OCI-LY1 (cell line): ENCODE measurements around the gene OGFOD3.

Experiments used
- H2AFZ ChIP-seq: fragments of 200-600 bp; sonication (generic), shearing (Covaris generic); 2 replicates; pipeline ENCODE4 v1.6.0; 2014; ENCODE audit warnings: antibody characterized with exemption, mild to moderate bottlenecking, low read length
- H3F3A ChIP-seq: fragments of 200-600 bp; sonication (generic), shearing (Covaris generic); 2 replicates; pipeline ENCODE4 v1.6.0; 2014; ENCODE audit warnings: mild to moderate bottlenecking, antibody characterized with exemption, low read length, moderate library complexity; ENCODE audit not compliant: insufficient read depth
- H3K27ac ChIP-seq: fragments of 200-600 bp; sonication (generic); 2 replicates; pipeline ENCODE4 v1.5.1; 2014; ENCODE audit warnings: low read length, mixed run types, mild to moderate bottlenecking, low read depth; ENCODE audit not compliant: poor library complexity, severe bottlenecking
- H3K27me3 ChIP-seq: fragments of 200-600 bp; sonication (generic); 2 replicates; pipeline ENCODE4 v1.6.0; 2014; ENCODE audit warnings: antibody characterized with exemption, mild to moderate bottlenecking, low read length, moderate library complexity; ENCODE audit not compliant: insufficient read depth
- H3K36me3 ChIP-seq: fragments of 200-600 bp; sonication (generic); 2 replicates; pipeline ENCODE4 v1.6.1; 2014; ENCODE audit warnings: mild to moderate bottlenecking, antibody characterized with exemption, low read length, moderate library complexity, mixed read lengths; ENCODE audit not compliant: insufficient read depth
- H3K4me1 ChIP-seq: fragments of 200-600 bp; sonication (generic); 2 replicates; pipeline ENCODE4 v1.5.1; 2014; ENCODE audit warnings: mild to moderate bottlenecking, low read length, moderate library complexity; ENCODE audit not compliant: insufficient read depth, severe bottlenecking
- H3K4me2 ChIP-seq: fragments of 200-600 bp; sonication (generic), shearing (Covaris generic); 2 replicates; pipeline ENCODE4 v1.6.1; 2014; ENCODE audit warnings: low read length
- H3K4me3 ChIP-seq: fragments of 200-600 bp; sonication (generic); 2 replicates; pipeline ENCODE4 v1.5.1; 2014; ENCODE audit warnings: low read length, low read depth, mild to moderate bottlenecking, mixed read lengths; ENCODE audit not compliant: poor library complexity, severe bottlenecking
- H3K79me2 ChIP-seq: fragments of 200-600 bp; shearing (Covaris generic); 2 replicates; pipeline ENCODE4 v1.6.1; 2016; ENCODE audit warnings: mixed run types, low read length, mixed read lengths; ENCODE audit not compliant: insufficient read depth
- H3K9ac ChIP-seq: fragments of 200-600 bp; sonication (generic), shearing (Covaris generic); 2 replicates; pipeline ENCODE4 v1.6.1; 2014; ENCODE audit warnings: mild to moderate bottlenecking, low read length, mixed read lengths
- H3K9me2 ChIP-seq: fragments of 200-600 bp; sonication (generic), shearing (Covaris generic); 2 replicates; pipeline ENCODE4 v1.6.1; 2014; ENCODE audit warnings: low read depth, mild to moderate bottlenecking, low read length, mixed read lengths
- H3K9me3 ChIP-seq: fragments of 200-600 bp; shearing (Covaris generic); 2 replicates; pipeline ENCODE4 v1.6.1; 2014; ENCODE audit warnings: low read length, mixed read lengths
- H4K20me1 ChIP-seq: fragments of 200-600 bp; sonication (generic), shearing (Covaris generic); 2 replicates; pipeline ENCODE4 v1.6.0; 2016; ENCODE audit warnings: mild to moderate bottlenecking, low read length; ENCODE audit not compliant: insufficient read depth
- EZH2 ChIP-seq: fragments of 200-600 bp; sonication (generic), shearing (Covaris generic); IDR thresholded peaks from 2 replicates; pipeline ENCODE4 v1.8.0; 2017; ENCODE audit warnings: borderline replicate concordance, mixed run types, mild to moderate bottlenecking, antibody characterized with exemption, low read length, moderate library complexity, mixed read lengths
- TF ChIP-seq, protein P1 (sequence below): fragments of 200-600 bp; sonication (generic), shearing (Covaris generic); IDR thresholded peaks from 2 replicates; pipeline ENCODE4 v1.5.1; 2017; ENCODE audit warnings: mild to moderate bottlenecking, antibody characterized with exemption, low read length, moderate library complexity, mixed read lengths

The OGFOD3 gene

DNA sequence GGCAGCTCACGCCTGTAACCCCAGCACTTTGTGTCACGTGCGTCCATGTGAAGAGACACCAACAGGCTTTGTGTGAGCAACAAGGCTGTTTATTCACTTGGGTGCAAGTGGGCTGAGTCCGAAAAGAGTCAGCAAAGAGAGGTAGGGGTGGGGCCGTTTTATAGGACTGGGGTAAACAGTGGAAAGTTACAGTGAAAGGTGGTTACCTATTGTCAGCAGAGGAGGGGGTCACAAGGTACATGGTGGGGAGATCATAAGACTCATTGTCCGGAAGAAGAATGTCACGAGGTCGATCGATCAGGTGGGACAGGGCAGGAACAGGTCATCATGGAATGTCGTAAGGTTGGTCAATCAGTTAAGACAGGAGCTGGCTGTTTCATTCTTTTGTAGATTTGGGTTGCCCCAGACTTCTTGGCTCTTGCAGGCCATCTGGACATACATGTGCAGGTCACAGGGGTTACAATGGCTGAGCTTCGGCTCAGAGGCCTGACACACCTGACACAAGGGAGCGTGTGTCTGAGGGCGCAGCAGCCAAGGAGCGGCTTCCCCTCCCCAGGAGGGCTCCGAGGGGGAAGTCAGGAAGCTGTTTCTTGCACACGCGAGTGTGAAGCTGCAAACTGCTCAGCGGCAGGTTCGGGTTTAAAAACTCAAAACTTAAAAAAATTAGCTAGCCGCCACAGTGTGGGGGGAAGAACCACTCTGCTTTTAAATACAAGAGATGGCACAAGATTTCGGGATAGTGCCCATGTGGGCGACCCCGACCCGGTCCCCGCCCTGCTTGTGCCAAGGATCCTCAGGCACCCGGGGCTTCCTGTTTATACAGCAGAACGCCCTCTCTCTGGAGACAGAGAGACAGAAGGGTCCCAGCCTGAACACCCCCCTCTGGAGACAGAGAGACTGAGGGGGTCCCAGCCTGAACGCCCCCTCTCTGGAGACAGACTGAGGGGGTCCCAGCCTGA, 71.8 kb downstream of the OGFOD3 start:
- Histone ChIP-seq H3K9ac (no peak overlapping the region), H2AFZ (no peak overlapping the region), H4K20me1 (no peaks in the 10 kb centered on the region), H3K79me2 (no peaks in the 10 kb centered on the region), H3K27me3 (peaks cover 7% of the 10 kb centered on the region; the same call in 1 of the 2 replicates), H3K36me3 (no peaks in the 10 kb centered on the region), H3K27ac (no peak overlapping the region), H3K4me1 (peaks cover 30% of the 10 kb centered on the region), H3K9me3 (no peaks in the 10 kb centered on the region), H3K4me2 (peak overlapping the region; percentile 14; the same call in 1 of the 2 replicates), H3K4me3 (no peak overlapping the region), H3K9me2 (no peaks in the 10 kb centered on the region), H3F3A (no peaks in the 10 kb centered on the region; the same call in 1 of the 2 replicates)
- TF ChIP-seq, protein P1, sequence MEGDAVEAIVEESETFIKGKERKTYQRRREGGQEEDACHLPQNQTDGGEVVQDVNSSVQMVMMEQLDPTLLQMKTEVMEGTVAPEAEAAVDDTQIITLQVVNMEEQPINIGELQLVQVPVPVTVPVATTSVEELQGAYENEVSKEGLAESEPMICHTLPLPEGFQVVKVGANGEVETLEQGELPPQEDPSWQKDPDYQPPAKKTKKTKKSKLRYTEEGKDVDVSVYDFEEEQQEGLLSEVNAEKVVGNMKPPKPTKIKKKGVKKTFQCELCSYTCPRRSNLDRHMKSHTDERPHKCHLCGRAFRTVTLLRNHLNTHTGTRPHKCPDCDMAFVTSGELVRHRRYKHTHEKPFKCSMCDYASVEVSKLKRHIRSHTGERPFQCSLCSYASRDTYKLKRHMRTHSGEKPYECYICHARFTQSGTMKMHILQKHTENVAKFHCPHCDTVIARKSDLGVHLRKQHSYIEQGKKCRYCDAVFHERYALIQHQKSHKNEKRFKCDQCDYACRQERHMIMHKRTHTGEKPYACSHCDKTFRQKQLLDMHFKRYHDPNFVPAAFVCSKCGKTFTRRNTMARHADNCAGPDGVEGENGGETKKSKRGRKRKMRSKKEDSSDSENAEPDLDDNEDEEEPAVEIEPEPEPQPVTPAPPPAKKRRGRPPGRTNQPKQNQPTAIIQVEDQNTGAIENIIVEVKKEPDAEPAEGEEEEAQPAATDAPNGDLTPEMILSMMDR, result no peak
- no peak for TF ChIP-seq EZH2

DNA sequence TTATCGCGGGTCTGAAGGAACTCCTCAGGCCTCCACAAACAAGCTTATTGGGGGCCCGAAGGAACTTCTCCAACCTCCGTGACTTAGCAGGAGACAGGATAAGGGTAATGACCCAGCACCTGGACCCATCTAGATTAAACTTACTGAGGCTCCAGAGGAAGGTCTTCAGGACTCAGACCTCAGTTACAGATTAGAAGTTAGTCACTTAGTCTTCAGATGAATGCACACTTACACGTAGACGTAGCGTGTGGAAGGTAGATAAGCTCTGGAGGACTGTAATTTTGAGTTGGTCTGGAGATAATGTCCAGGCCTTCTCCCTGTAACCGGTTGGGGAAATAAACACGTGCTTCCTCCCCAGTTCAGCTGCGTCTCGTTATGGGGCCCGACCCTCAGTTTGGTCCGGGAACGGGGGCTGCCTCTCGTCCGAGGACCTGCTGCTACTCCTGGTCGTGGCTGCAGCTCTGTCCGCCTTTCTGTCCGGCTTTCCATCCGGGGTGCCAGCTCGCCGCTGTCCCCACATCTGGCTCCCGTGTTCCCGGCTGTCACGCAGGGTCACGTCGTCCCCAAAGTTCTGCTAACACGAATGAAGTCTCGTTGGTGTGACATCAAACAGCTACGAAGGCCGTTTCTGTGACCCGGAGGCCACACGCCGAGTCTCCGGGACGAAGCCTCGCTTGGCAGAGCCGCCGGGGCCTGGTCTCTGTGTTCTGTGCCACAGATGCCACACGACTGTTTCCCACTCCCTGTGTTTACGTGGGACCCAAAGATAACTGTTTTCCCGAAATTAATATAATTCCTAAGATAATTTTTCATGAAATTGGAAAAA, 73.0 kb downstream of the OGFOD3 start:
- Histone ChIP-seq H3K9me3 (no peaks in the 10 kb centered on the region), H3F3A (no peaks in the 10 kb centered on the region; the same call in 1 of the 2 replicates), H4K20me1 (no peaks in the 10 kb centered on the region), H3K9ac (no peak overlapping the region), H3K27me3 (peaks cover 7% of the 10 kb centered on the region; the same call in 1 of the 2 replicates), H3K4me2 (no peak overlapping the region), H3K36me3 (no peaks in the 10 kb centered on the region; the same call in 1 of the 2 replicates), H3K4me3 (no peak overlapping the region), H3K4me1 (peaks cover 18% of the 10 kb centered on the region), H3K27ac (no peak overlapping the region), H3K79me2 (no peaks in the 10 kb centered on the region), H3K9me2 (no peaks in the 10 kb centered on the region), H2AFZ (no peak overlapping the region)
- TF ChIP-seq EZH2, result no peak
- TF ChIP-seq, protein P1, result no peak

DNA sequence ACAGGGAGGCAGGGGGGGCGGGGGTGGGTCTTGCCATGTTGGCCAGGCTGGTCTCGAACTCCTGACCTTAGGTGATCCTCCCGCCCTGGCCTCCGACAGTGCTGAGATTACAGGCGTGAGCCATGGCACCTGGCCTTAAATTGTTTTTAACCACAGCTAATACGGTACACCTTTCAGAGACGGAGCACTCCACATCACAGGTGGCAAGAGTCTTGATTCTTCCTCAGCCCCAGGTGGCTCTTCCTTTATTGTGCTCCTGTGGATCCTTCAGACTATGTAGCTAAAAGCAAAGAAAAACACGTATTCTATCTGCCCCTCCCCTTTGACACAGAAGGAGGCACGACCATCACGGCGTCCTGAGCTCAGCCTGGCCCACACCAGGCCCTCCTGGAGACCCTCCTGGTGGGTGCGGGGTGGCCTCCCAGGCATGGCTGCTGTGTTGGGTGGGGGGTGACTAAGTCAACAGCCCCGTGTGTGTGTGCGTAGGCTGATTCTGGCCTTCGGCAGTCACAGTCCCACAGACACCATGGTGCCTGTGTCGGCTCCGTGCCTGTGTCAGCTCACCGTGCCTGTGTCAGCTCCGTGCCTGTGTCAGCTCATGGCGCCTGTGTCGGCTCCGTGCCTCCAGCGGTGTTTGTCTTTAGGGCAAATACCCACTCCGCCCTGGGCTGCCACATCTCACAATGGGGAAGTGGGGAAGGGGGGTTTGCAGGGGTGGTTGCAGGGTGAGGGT, 74.0 kb downstream of the OGFOD3 start:
- TF ChIP-seq EZH2, result no peak
- TF ChIP-seq, protein P1, result no peak
- Histone ChIP-seq H3K27ac (no peak overlapping the region), H2AFZ (no peak overlapping the region), H3K4me2 (no peak overlapping the region), H3K9me2 (no peaks in the 10 kb centered on the region), H4K20me1 (no peaks in the 10 kb centered on the region), H3F3A (no peaks in the 10 kb centered on the region; the same call in 1 of the 2 replicates), H3K9me3 (no peaks in the 10 kb centered on the region), H3K4me1 (peaks cover 9% of the 10 kb centered on the region), H3K36me3 (no peaks in the 10 kb centered on the region; the same call in 1 of the 2 replicates), H3K9ac (no peak overlapping the region), H3K4me3 (no peak overlapping the region), H3K79me2 (no peaks in the 10 kb centered on the region), H3K27me3 (peaks cover 7% of the 10 kb centered on the region; the same call in 1 of the 2 replicates)
